ENCODE measurements around the gene PGM2L1. TPM values are rescaled to one million over a fixed set of nuclear protein-coding genes. Genes with fewer than 3 reads are reported as not detected.
A peak's percentile ranks its signal among the peaks of the same experiment; 100 is the strongest.
"Not testable (repeated sequence)": the region's sequence is repeated elsewhere in the genome, so short reads cannot be mapped to it uniquely, and the experiment has no call there.

The PGM2L1 gene
- total RNA-seq, 1 donor from 2014 or later = 1.6 TPM

DNA sequence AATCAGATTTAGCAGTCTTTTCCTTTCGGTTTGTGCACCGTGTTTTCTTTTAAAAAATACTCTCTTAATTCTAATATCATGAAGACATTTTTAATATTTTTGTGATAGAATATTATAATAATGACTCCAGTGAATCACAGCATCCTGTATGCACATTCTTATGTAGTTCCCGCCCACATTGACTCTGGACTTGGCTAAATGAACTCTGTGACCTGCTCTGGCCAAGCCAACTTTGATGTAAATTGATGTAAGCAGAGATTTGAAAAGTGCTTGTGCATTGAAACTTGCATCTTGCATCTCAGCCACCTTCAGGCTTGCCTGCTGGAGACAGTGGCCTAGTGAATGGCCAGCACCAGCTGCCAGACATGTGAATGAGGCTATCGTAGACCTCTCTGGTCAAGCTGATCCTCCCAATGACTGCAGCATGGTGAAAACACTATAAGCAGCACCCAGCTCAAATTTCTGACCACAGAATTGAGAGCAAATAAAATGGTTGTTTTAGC is 29.2 kb upstream of the PGM2L1 start:
- no peak for DNase-seq
- no peak overlapping the region for H3K27ac ChIP-seq (replicated peaks)
- no peaks in the 10 kb centered on the region for H3K4me1 ChIP-seq
- no peaks in the 10 kb centered on the region for H3K27me3 ChIP-seq (ENCODE audit: low read depth)
- intact Hi-C loops (cut with micrococcal nuclease) = no loop called here
- no peaks in the 10 kb centered on the region for H3K36me3 ChIP-seq
- no peak overlapping the region for H3K4me3 ChIP-seq
- peaks cover 25% of the 10 kb centered on the region for H3K9me3 ChIP-seq (replicated peaks)
- TF ChIP-seq, protein P1, sequence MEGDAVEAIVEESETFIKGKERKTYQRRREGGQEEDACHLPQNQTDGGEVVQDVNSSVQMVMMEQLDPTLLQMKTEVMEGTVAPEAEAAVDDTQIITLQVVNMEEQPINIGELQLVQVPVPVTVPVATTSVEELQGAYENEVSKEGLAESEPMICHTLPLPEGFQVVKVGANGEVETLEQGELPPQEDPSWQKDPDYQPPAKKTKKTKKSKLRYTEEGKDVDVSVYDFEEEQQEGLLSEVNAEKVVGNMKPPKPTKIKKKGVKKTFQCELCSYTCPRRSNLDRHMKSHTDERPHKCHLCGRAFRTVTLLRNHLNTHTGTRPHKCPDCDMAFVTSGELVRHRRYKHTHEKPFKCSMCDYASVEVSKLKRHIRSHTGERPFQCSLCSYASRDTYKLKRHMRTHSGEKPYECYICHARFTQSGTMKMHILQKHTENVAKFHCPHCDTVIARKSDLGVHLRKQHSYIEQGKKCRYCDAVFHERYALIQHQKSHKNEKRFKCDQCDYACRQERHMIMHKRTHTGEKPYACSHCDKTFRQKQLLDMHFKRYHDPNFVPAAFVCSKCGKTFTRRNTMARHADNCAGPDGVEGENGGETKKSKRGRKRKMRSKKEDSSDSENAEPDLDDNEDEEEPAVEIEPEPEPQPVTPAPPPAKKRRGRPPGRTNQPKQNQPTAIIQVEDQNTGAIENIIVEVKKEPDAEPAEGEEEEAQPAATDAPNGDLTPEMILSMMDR (IDR thresholded peaks at IDR 0.05; ENCODE audit: borderline replicate concordance) = no peak

DNA sequence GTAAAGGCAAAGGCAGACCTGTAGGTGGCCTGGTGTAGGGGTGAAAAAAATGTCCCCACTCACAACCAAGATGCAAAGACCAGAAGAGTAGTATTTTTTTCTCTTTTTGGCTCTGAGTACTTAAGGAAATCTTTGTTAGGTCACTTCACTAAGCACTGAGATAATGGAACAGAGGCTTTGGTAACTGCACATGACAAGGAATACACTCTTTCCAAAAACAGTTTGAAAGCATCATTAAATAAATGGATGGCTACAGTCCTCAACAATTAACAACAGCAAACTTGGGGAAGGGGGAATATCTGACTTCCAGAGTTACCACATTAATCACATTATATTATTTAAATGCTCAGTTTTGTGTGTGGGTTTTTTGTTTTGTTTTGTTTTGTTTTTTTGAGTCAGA is 26.9 kb upstream of the PGM2L1 start:
- Histone ChIP-seq H3K4me3 (no peak overlapping the region), H3K27me3 (ENCODE audit: low read depth) (no peaks in the 10 kb centered on the region), H3K9me3 (replicated peaks) (peaks cover 25% of the 10 kb centered on the region), H3K27ac (replicated peaks) (no peak overlapping the region), H3K36me3 (no peaks in the 10 kb centered on the region), H3K4me1 (no peaks in the 10 kb centered on the region)
- DNase-seq = no peak
- intact Hi-C loops (cut with micrococcal nuclease) = no loop called here
- TF ChIP-seq, protein P1 (IDR thresholded peaks at IDR 0.05; ENCODE audit: borderline replicate concordance) = no peak

DNA sequence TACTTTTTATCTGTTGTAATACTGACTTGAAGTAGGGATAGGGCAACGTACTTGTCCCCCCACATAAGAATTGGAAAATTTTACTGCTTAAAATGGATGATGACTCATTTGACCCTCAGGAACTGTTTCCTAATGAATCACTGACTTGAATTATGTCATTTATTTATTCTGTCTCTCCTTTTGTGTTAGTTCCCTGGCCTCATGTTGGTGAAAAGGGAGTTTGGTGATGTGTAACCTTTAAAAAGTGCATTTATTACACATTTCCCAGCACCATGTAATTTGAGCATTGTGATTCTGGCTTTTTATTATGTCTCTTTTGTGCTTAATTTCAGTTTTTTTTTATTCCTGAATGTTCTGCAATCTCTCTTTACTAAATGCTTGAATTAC is 20.3 kb upstream of the PGM2L1 start:
- no peaks in the 10 kb centered on the region for H3K4me1 ChIP-seq
- peaks cover 8% of the 10 kb centered on the region for H3K27me3 ChIP-seq (ENCODE audit: low read depth)
- intact Hi-C loops (cut with micrococcal nuclease) = no loop called here
- H3K27ac ChIP-seq (replicated peaks) = no peak overlapping the region
- TF ChIP-seq, protein P1 (IDR thresholded peaks at IDR 0.05; ENCODE audit: borderline replicate concordance) = no peak
- no peak overlapping the region for H3K4me3 ChIP-seq
- no peaks in the 10 kb centered on the region for H3K36me3 ChIP-seq
- H3K9me3 ChIP-seq (replicated peaks) = no peaks in the 10 kb centered on the region
- no peak for DNase-seq

DNA sequence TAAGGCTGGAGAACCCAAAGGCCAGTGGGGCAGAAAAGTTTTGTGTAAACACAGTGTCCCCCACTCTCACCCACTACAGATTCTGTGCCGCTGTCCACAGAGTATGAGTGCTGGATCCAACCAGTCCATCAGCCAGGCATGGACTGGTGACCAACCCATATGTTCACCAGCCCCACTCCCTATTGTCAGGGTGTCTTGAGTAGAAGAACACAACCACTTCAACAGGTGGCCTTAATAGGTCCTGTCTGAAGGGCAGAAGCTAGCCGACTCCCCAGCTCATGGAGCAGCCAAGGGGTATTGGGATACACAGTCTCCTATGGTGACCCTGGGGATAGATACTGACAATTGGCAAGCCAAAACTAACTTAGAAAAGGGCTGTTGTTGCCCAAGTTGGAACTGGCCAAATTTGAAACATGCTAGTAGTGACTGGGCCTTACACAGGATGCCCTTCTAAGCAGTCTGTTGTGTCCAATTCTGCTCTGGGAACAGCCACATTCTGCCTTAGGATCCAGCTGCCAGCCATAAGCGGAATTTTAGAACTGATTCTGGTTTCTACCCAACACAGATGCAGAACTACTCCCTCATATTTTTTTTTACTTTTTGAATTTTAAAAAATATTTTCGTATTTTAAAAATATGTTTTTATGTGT is 19.8 kb upstream of the PGM2L1 start:
- no peak overlapping the region for H3K4me3 ChIP-seq
- intact Hi-C loops (cut with micrococcal nuclease) = no loop called here
- peak overlapping the region; percentile 16 for H3K27ac ChIP-seq (replicated peaks)
- H3K27me3 ChIP-seq (ENCODE audit: low read depth) = peaks cover 13% of the 10 kb centered on the region
- H3K9me3 ChIP-seq (replicated peaks) = no peaks in the 10 kb centered on the region
- TF ChIP-seq, protein P1 (IDR thresholded peaks at IDR 0.05; ENCODE audit: borderline replicate concordance) = no peak
- no peaks in the 10 kb centered on the region for H3K4me1 ChIP-seq
- no peaks in the 10 kb centered on the region for H3K36me3 ChIP-seq
- no peak for DNase-seq

DNA sequence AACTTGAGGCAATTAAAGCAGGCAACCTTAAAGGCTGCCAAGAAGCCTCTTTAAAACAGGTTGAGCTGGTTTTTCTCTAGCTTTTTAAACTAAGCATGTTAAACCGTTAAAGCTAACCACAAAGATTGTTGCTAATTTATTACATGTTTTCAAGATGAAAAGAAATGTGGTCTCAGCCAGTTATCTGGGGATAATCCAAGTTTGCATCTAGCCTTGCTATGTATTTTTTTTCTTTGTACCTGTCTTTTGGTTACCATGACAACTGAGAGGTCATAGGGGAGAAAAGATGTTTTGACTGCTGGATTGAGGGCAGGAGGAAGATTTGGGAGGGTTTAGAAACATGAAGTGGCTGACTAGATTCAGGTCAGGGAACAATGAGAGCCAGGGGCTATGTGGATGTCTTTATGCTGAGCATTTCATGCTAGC is 19.2 kb upstream of the PGM2L1 start:
- H3K27me3 ChIP-seq (ENCODE audit: low read depth) = peaks cover 19% of the 10 kb centered on the region
- H3K36me3 ChIP-seq = no peaks in the 10 kb centered on the region
- intact Hi-C loops (cut with micrococcal nuclease) = no loop called here
- H3K27ac ChIP-seq (replicated peaks) = peak overlapping the region; percentile 16
- no peaks in the 10 kb centered on the region for H3K9me3 ChIP-seq (replicated peaks)
- DNase-seq = no peak
- H3K4me1 ChIP-seq = no peaks in the 10 kb centered on the region
- H3K4me3 ChIP-seq = no peak overlapping the region
- TF ChIP-seq, protein P1 (IDR thresholded peaks at IDR 0.05; ENCODE audit: borderline replicate concordance) = no peak

DNA sequence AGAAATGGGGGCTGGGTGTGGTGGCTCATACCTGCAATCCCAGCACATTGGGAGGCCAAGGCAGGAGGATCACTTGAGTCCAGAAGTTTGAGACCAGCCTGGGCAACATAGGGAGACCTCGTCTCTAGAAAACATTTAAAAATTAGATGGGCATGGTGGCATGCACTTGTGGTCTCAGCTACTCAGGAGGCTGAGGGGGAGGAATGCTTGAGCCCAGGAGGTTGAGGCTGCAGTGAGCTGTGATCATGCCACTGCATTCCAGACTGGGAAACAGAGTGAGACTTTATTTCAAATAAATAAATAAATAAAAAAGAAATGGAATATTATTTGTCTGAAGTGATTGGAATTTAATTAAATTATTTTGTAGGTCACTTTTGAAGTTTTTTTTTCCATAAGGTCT is 18.7 kb upstream of the PGM2L1 start:
- H3K27ac ChIP-seq (replicated peaks); DNase-seq; H3K36me3 ChIP-seq; H3K9me3 ChIP-seq (replicated peaks); H3K4me3 ChIP-seq; H3K4me1 ChIP-seq; intact Hi-C loops (cut with micrococcal nuclease): not testable (repeated sequence)
- H3K27me3 ChIP-seq (ENCODE audit: low read depth) = peaks cover 21% of the 10 kb centered on the region

Measured in left ventricle myocardium inferior (tissue), 1 donor.